ENCODE results near the gene KIAA0513.

KIAA0513 gene

DNA sequence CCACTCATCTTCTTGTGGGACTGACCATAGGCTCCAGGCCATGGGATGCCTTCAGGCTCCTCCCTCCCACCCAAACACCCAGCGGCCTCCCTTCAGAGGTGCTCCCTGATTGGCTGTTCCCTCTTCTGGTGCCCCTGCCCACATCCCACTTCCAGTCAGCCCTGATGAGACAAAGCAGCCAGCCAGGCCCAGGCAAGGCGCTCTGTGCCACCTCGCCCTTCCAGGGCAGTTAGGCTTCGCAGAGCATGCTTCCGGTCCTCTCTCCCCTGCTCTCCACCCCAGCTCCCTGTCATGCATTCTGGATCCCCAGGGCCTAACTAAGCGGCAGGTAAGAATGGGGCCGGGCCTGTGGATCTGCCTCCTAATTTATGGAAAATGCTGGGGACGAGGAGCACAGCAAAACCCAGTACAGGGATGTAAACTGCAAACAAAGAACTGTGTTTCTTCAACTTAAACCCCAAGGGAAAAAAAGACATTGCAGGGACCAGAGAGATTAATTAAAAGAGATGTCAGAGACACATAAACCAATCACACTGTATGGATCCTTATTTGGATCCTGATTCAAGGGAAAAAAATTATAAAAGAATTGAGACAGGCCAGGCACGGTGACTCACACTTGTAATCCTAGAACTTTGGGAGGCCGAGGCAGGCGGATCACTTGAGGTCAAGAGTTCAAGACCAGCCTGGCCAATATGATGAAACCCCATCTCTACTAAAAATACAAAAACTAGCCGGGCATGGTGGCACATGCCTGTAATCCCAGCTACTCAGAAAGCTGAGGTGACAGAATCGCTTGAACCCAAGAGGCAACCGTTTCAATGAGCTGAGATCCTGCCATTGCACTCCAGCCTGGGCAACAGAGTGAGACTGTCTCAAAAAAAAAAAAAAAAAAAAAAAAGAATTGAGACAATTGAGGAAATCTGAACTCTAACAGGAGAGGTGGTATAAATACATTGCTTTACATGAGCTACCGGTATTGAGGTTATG, 42.2 kb upstream of the KIAA0513 start:
- H3K27ac ChIP-seq (ENCODE audit: low read depth, low read length, poor library complexity, severe bottlenecking), result no peak overlapping the region
- TF ChIP-seq, protein P1, sequence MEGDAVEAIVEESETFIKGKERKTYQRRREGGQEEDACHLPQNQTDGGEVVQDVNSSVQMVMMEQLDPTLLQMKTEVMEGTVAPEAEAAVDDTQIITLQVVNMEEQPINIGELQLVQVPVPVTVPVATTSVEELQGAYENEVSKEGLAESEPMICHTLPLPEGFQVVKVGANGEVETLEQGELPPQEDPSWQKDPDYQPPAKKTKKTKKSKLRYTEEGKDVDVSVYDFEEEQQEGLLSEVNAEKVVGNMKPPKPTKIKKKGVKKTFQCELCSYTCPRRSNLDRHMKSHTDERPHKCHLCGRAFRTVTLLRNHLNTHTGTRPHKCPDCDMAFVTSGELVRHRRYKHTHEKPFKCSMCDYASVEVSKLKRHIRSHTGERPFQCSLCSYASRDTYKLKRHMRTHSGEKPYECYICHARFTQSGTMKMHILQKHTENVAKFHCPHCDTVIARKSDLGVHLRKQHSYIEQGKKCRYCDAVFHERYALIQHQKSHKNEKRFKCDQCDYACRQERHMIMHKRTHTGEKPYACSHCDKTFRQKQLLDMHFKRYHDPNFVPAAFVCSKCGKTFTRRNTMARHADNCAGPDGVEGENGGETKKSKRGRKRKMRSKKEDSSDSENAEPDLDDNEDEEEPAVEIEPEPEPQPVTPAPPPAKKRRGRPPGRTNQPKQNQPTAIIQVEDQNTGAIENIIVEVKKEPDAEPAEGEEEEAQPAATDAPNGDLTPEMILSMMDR (IDR thresholded peaks at IDR 0.05; ENCODE audit: low read length), result no peak
- no peak for TF ChIP-seq EZH2 (IDR thresholded peaks at IDR 0.05; ENCODE audit: borderline replicate concordance, low read length)
- no peaks in the 10 kb centered on the region for H3F3A ChIP-seq (ENCODE audit: insufficient read depth, low read length)
- H3K4me2 ChIP-seq (ENCODE audit: low read length), result no peak overlapping the region
- peaks cover 11% of the 10 kb centered on the region for H3K4me1 ChIP-seq (ENCODE audit: insufficient read depth, low read length, severe bottlenecking)
- no peak overlapping the region for H3K4me3 ChIP-seq (ENCODE audit: low read depth, low read length, poor library complexity, severe bottlenecking)
- H3K79me2 ChIP-seq (ENCODE audit: insufficient read depth, low read length), result no peaks in the 10 kb centered on the region
- H3K9ac ChIP-seq (ENCODE audit: low read length), result no peak overlapping the region
- H3K27me3 ChIP-seq (ENCODE audit: insufficient read depth, low read length), result no peaks in the 10 kb centered on the region
- no peaks in the 10 kb centered on the region for H3K9me2 ChIP-seq (ENCODE audit: low read depth, low read length)
- H4K20me1 ChIP-seq (ENCODE audit: insufficient read depth, low read length), result no peaks in the 10 kb centered on the region
- H2AFZ ChIP-seq (ENCODE audit: low read length), result no peak overlapping the region
- H3K36me3 ChIP-seq (ENCODE audit: insufficient read depth, low read length), result peaks cover 60% of the 10 kb centered on the region
- no peaks in the 10 kb centered on the region for H3K9me3 ChIP-seq (ENCODE audit: low read length)

DNA sequence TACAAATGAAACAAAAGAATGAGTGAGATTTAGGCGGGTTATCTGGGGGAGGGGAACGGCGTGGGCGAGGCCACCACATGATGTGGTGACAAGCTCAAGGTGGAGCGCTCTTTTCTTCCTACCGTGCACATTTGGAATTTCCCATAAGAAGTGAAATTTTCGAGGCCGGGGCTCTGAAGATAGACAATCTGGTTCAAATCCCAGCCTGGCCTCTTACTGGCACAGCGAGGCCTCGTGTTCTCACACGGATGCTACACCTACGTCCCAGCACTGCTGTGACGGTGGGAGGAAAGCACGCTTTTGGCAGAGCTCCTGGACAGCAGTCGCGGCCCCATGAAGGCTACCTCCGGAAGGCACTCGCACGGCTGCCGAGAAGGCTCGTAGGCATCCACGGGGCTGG, 41.5 kb upstream of the KIAA0513 start:
- H3F3A ChIP-seq (ENCODE audit: insufficient read depth, low read length), result no peaks in the 10 kb centered on the region
- no peaks in the 10 kb centered on the region for H3K27me3 ChIP-seq (ENCODE audit: insufficient read depth, low read length)
- H3K36me3 ChIP-seq (ENCODE audit: insufficient read depth, low read length), result peaks cover 60% of the 10 kb centered on the region
- peaks cover 11% of the 10 kb centered on the region for H3K4me1 ChIP-seq (ENCODE audit: insufficient read depth, low read length, severe bottlenecking)
- H4K20me1 ChIP-seq (ENCODE audit: insufficient read depth, low read length), result no peaks in the 10 kb centered on the region
- H3K9ac ChIP-seq (ENCODE audit: low read length), result no peak overlapping the region
- H3K27ac ChIP-seq (ENCODE audit: low read depth, low read length, poor library complexity, severe bottlenecking), result no peak overlapping the region
- no peaks in the 10 kb centered on the region for H3K79me2 ChIP-seq (ENCODE audit: insufficient read depth, low read length)
- H3K4me2 ChIP-seq (ENCODE audit: low read length), result no peak overlapping the region
- no peaks in the 10 kb centered on the region for H3K9me3 ChIP-seq (ENCODE audit: low read length)
- H2AFZ ChIP-seq (ENCODE audit: low read length), result no peak overlapping the region
- no peaks in the 10 kb centered on the region for H3K9me2 ChIP-seq (ENCODE audit: low read depth, low read length)
- H3K4me3 ChIP-seq (ENCODE audit: low read depth, low read length, poor library complexity, severe bottlenecking), result no peak overlapping the region
- no peak for TF ChIP-seq EZH2 (IDR thresholded peaks at IDR 0.05; ENCODE audit: borderline replicate concordance, low read length)
- TF ChIP-seq, protein P1 (IDR thresholded peaks at IDR 0.05; ENCODE audit: low read length), result no peak

DNA sequence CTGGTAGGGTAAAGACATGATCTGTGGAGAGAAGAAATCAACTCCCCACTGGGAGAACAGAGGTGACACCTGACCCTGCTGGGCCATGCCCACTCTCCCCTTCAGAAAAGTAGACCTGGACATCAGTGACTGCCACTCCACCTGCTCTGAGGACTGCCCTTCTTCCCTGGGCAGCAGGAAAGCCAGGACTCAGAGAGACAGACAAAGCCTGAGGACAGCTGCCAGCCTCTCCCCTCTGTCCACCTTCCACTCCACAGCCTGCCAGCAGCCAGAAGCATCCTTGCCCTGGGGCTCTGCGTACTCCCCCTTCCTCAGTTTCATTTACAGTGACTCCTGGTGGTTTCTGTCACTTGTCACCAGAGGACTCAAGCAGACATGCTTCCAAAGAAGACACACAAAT, 40.7 kb upstream of the KIAA0513 start:
- H3K27ac ChIP-seq (ENCODE audit: low read depth, low read length, poor library complexity, severe bottlenecking), result no peak overlapping the region
- H3K4me2 ChIP-seq (ENCODE audit: low read length), result no peak overlapping the region
- H3K9me3 ChIP-seq (ENCODE audit: low read length), result no peaks in the 10 kb centered on the region
- no peaks in the 10 kb centered on the region for H4K20me1 ChIP-seq (ENCODE audit: insufficient read depth, low read length)
- H3K4me1 ChIP-seq (ENCODE audit: insufficient read depth, low read length, severe bottlenecking), result peaks cover 11% of the 10 kb centered on the region
- H2AFZ ChIP-seq (ENCODE audit: low read length), result no peak overlapping the region
- no peaks in the 10 kb centered on the region for H3K9me2 ChIP-seq (ENCODE audit: low read depth, low read length)
- H3F3A ChIP-seq (ENCODE audit: insufficient read depth, low read length), result no peaks in the 10 kb centered on the region
- peaks cover 53% of the 10 kb centered on the region for H3K36me3 ChIP-seq (ENCODE audit: insufficient read depth, low read length)
- H3K27me3 ChIP-seq (ENCODE audit: insufficient read depth, low read length), result no peaks in the 10 kb centered on the region
- TF ChIP-seq EZH2 (IDR thresholded peaks at IDR 0.05; ENCODE audit: borderline replicate concordance, low read length), result no peak
- TF ChIP-seq, protein P1 (IDR thresholded peaks at IDR 0.05; ENCODE audit: low read length), result no peak
- H3K79me2 ChIP-seq (ENCODE audit: insufficient read depth, low read length), result no peaks in the 10 kb centered on the region
- no peak overlapping the region for H3K9ac ChIP-seq (ENCODE audit: low read length)
- H3K4me3 ChIP-seq (ENCODE audit: low read depth, low read length, poor library complexity, severe bottlenecking), result no peak overlapping the region

Measured in OCI-LY1 (cell line).